Cardiac muscle cell (in vitro differentiated cells and primary cell): ENCODE results near the gene RAD9A. TPM values are rescaled to one million over a fixed set of nuclear protein-coding genes. Genes with fewer than 3 reads are reported as not detected.

ENCODE experiments used
- DNase-seq, 2 donors: peaks; one replicate each; pipeline versions ENCODE4 v3.0.0 to v3.0.0-alpha.2; 2010 to 2017; ENCODE audit warnings: low read depth in 1 of 2, low spot score in 1 of 2
- H3K27ac ChIP-seq: fragments of 200-600 bp; sonication (generic); 2 replicates; pipeline ENCODE4 v1.5.1; 2016
- H3K27me3 ChIP-seq: fragments of 200-600 bp; sonication (generic); 2 replicates; pipeline ENCODE4 v1.6.0; 2016; ENCODE audit warnings: control low read depth
- H3K36me3 ChIP-seq: fragments of 200-600 bp; sonication (generic); 2 replicates; pipeline ENCODE4 v1.5.1; 2016; ENCODE audit warnings: control low read depth
- H3K4me1 ChIP-seq: fragments of 200-600 bp; sonication (generic); 2 replicates; pipeline ENCODE4 v1.8.1; 2017; ENCODE audit warnings: low read depth, mild to moderate bottlenecking, mixed run types
- H3K4me3 ChIP-seq: fragments of 200-600 bp; sonication (generic); 2 replicates; pipeline ENCODE4 v1.5.1; 2016; ENCODE audit warnings: mild to moderate bottlenecking
- H3K9me3 ChIP-seq: fragments of 200-600 bp; sonication (generic); 2 replicates; pipeline ENCODE4 v1.5.1; 2017; ENCODE audit warnings: low read depth, mild to moderate bottlenecking, control low read depth
- CTCF ChIP-seq: IDR thresholded peaks from 2 replicates; pipeline ENCODE4 v1.5.1; 2012; ENCODE audit warnings: low read depth, mild to moderate bottlenecking, low read length
- polyA plus RNA-seq: library from polyadenylated mRNA; unstranded; fragments of >200 nt; fragmentation: Nextera tagmentation; extraction: Ambion mirVana; gene quantifications from 2 replicates; pipeline ENCODE4 v1.2.1, GENCODE V29; 2016
- total RNA-seq: library from RNA; depleted of rRNA; stranded (reverse); fragments of >200 nt; gene quantifications from 2 replicates; pipeline ENCODE4 v1.2.3, GENCODE V29; 2016

Gene RAD9A
- total and polyA plus RNA-seq, 2 experiments from 2014 or later, result 22.2 to 27.5 TPM

GRCh38 chr11:67371911-67372320 lies 19.9 kb upstream of the RAD9A start:
- peaks cover 32% of the 10 kb centered on the region for H3K27me3 ChIP-seq
- H3K9me3 ChIP-seq, result no peaks in the 10 kb centered on the region
- DNase-seq, result peak in 1 of 2 donors; percentile 21
- peaks cover 7% of the 10 kb centered on the region for H3K4me1 ChIP-seq
- H3K27ac ChIP-seq, result no peak overlapping the region
- H3K36me3 ChIP-seq, result no peaks in the 10 kb centered on the region
- TF ChIP-seq CTCF, result no peak
- H3K4me3 ChIP-seq, result peak overlapping the region; percentile 39

DNA sequence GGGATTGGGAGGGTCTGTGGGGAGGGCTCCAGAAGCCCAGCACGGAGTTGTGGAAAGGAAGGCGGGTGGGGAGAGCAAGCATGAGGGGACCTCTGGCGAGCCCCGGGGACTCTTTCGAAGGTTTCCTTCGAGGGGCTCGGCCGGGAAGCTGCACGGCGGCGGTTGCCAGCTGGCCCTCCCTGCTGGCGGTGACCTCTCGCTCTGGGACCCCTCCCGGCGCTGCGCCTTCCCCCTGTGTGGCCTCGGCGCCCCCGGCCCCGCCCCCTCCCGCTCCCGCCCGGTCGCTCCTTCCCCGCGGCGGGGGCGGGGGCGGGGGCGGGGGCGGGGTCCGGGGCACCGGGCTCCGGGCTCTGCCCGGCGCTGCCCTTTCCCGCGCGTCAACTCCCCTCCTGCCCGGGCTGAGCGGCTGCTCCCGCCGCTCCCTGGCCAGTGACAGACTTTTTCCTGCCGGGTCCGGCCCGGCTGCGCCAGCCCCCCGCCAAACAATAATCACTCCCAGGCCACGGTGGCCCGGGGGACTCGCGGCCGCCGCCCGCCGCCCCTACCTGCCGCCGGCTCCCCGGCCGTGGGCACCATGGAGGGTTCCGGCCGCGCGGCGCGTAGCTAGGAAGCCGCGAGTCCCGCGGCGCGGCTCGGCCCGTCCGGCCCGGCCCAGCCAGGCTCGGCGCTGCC lies 19.3 kb upstream of the RAD9A start:
- H3K9me3 ChIP-seq, result no peaks in the 10 kb centered on the region
- H3K4me3 ChIP-seq, result peak overlapping the region; percentile 39
- no peak for TF ChIP-seq CTCF
- H3K4me1 ChIP-seq, result peaks cover 7% of the 10 kb centered on the region
- DNase-seq, result peak in 1 of 2 donors; percentile 50
- no peak overlapping the region for H3K27ac ChIP-seq
- H3K27me3 ChIP-seq, result peaks cover 37% of the 10 kb centered on the region
- H3K36me3 ChIP-seq, result no peaks in the 10 kb centered on the region

GRCh38 chr11:67372993-67373647 lies 18.7 kb upstream of the RAD9A start, which contains the start of gene CLCF1:
CLCF1 (minus strand) TSS chr11:67373598; CDS start chr11:67373539, 59 bp downstream.
- TF ChIP-seq CTCF, result no peak
- H3K4me1 ChIP-seq, result peaks cover 7% of the 10 kb centered on the region
- peak; percentile 67 to 88 for DNase-seq
- H3K27ac ChIP-seq, result no peak within 1 kb of the TSS
- peak within 1 kb of the TSS; percentile 39 for H3K4me3 ChIP-seq
- peaks cover 41% of the 10 kb centered on the region for H3K27me3 ChIP-seq
- no peaks in the 10 kb centered on the region for H3K36me3 ChIP-seq
- H3K9me3 ChIP-seq, result no peaks in the 10 kb centered on the region

DNA sequence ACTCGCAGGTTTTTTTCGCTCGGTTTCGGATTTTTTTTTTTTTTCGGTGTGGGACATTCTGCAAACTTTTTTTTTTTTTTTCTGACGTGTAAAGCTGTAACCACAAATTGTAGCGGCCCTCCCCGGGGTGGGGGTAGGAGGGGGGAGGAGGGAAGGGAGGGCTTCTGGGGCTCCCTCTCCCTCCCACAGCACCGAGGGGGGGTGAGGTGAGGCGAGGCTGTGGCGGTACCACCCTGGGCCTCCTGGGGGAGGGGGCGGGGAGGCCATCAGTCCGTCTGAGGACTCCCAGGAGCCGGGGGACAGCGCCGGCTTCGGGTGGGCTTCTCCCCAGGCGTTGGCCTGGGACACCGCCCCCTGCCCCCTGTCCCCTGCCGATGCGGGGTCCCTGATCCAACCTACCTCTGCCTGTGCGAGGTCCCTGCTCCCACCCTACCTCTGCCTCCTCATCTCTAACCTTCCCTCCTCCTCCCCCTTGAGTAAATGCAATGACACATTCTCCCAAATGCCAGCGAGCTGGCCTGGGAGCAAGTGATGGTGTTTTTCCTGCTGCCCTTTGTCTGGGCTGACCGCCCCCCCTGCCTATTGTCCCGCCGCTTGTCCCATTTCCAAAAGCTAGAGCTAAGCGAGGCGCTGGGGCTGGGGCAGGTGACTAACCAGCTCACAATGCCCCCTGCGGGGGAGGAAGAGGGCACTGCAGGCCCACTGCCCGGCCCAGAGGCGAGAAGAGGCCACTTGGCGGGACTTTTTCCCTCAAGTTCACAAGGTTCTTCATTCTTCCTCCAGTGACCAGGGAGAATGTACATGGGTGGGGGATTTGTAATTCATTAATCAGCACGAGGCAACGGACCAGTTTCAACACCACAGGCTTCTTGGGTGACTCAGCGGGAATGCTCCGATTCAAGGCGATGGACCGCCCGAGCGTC lies 17.9 kb upstream of the RAD9A start:
- no peaks in the 10 kb centered on the region for H3K36me3 ChIP-seq
- H3K4me1 ChIP-seq, result peaks cover 7% of the 10 kb centered on the region
- H3K4me3 ChIP-seq, result peak overlapping the region; percentile 39
- peaks cover 41% of the 10 kb centered on the region for H3K27me3 ChIP-seq
- no peaks in the 10 kb centered on the region for H3K9me3 ChIP-seq
- peak; percentile 37 for TF ChIP-seq CTCF
- DNase-seq, result peak; percentile 75 to 96
- H3K27ac ChIP-seq, result no peak overlapping the region

DNA sequence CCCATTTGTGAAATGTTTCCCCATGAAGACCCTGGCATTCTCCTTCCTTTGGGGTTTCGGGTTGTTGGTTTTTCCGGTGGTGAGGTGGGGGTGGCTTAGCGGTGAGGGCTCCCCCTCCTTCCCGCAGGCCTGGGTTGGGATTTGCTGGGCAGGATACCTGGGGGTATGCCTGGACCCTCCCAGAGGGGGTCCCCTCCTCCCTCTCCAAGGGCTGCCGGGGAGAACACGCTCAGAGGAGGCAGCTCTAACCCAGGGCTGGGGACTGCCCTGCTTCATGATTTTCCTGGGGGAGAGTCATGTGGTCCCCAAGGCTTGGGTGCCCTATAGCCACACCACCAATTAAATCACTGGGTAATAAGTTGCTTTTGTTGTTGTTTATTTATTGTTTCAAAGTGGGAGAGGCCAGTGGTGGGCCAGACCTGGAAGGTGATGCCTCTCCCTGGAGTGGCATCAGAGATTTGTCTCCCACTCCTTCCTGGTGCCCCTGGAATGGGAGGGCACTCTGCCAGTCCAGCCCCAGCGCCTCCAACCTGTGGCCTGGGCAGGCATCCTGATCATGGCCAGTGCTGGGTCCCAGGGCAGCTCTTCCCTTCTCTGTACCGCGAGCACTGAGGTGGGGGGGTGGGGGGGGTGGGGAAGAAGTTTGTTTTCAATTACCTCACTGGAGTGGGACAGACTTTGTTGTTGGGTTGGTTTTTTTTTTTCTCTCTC lies 17.1 kb upstream of the RAD9A start:
- Histone ChIP-seq H3K27ac (no peak overlapping the region), H3K36me3 (no peaks in the 10 kb centered on the region), H3K4me1 (peaks cover 7% of the 10 kb centered on the region), H3K4me3 (no peak overlapping the region), H3K9me3 (no peaks in the 10 kb centered on the region), H3K27me3 (peaks cover 41% of the 10 kb centered on the region)
- TF ChIP-seq CTCF, result no peak
- DNase-seq, result no peak
